B cell (primary cell): ENCODE measurements around the gene KDF1. TPM values are rescaled to one million over a fixed set of nuclear protein-coding genes. Genes with fewer than 3 reads are reported as not detected.

Source experiments
- ATAC-seq: fragments of 200-7000 bp; cut with Tn5 transposase; one replicate; pipeline ENCODE4 v1.10.0; 2021; ENCODE audit warnings: low read depth, mild to moderate bottlenecking, moderate number of reproducible peaks, moderate library complexity
- CTCF ChIA-PET: fragments of 350-600 bp; sonication (Branson Sonifier 250); formaldehyde crosslinking; loops from one replicate; lab custom pipeline; 2021; ENCODE audit warnings: antibody characterized with exemption, inconsistent platforms; lab: Charles Lee
- POLR2A ChIA-PET: fragments of 350-600 bp; sonication (Branson Sonifier 250); formaldehyde crosslinking; loops from one replicate; lab custom pipeline; 2021; ENCODE audit warnings: antibody characterized with exemption; lab: Charles Lee
- DNase-seq: peaks from one replicate; pipeline ENCODE4 v3.0.0; 2013
- H2AFZ ChIP-seq: 2 replicates; pipeline ENCODE4 v1.6.1; 2012; ENCODE audit warnings: mild to moderate bottlenecking, low read depth, low read length; ENCODE audit not compliant: insufficient read depth, poor library complexity, severe bottlenecking
- H3K27ac ChIP-seq, 2 donors: 1 replicate in 1 of 2; 2 replicates in 1 of 2; pipeline ENCODE4 v1.5.1; 2012 to 2013; ENCODE audit warnings: low read length in 2 of 2, mild to moderate bottlenecking in 2 of 2, moderate library complexity in 1 of 2
- H3K27me3 ChIP-seq, 4 experiments: fragments of 200-600 bp in 1 of 4; sonication (generic) in 1 of 4; replicated peaks in 1 of 4; 1 replicate in 2 of 4; 2 replicates in 2 of 4; pipeline versions ENCODE4 v1.6.1 to v1.7.0; 2013 to 2016; ENCODE audit warnings: low read length in 3 of 4, mild to moderate bottlenecking in 2 of 4, mixed read lengths in 1 of 4, moderate library complexity in 1 of 4; ENCODE audit not compliant: insufficient read depth in 4 of 4, control insufficient read depth in 3 of 4; ENCODE audit errors: control extremely low read depth in 1 of 4
- H3K36me3 ChIP-seq, 2 experiments: replicated peaks in 1 of 2; 1 replicate in 1 of 2; 2 replicates in 1 of 2; pipeline versions ENCODE4 v1.6.1 to v1.7.1; 2013; ENCODE audit warnings: low read length in 1 of 2; ENCODE audit not compliant: insufficient read depth in 2 of 2, control insufficient read depth in 1 of 2; ENCODE audit errors: control extremely low read depth in 1 of 2, extremely low read depth in 1 of 2
- H3K4me1 ChIP-seq, 2 donors: fragments of 200-600 bp in 1 of 2; sonication (generic) in 1 of 2; 1 replicate in 1 of 2; 2 replicates in 1 of 2; pipeline versions ENCODE4 v1.5.1 to v1.6.1; 2013 to 2017; ENCODE audit warnings: low read length in 2 of 2; ENCODE audit not compliant: control insufficient read depth in 2 of 2, insufficient read depth in 2 of 2
- H3K4me2 ChIP-seq: replicated peaks from 2 replicates; pipeline ENCODE3; 2012; ENCODE audit warnings: mild to moderate bottlenecking, low read depth, low read length; ENCODE audit not compliant: poor library complexity, severe bottlenecking
- H3K4me3 ChIP-seq, 5 experiments: fragments of 200-600 bp in 1 of 5; sonication (generic) in 1 of 5; 1 replicate in 3 of 5; 2 replicates in 2 of 5; pipeline versions ENCODE4 v1.5.1 to v1.7.0; 2011 to 2016; ENCODE audit warnings: low read length in 4 of 5, mild to moderate bottlenecking in 4 of 5, low read depth in 2 of 5, control low read depth in 1 of 5, moderate library complexity in 1 of 5; ENCODE audit not compliant: insufficient read depth in 1 of 5; ENCODE audit errors: control extremely low read depth in 1 of 5, extremely low read depth in 1 of 5
- H3K79me2 ChIP-seq: fragments of 200-600 bp; sonication (generic); one replicate; pipeline ENCODE4 v1.6.0; 2016; ENCODE audit warnings: low read length; ENCODE audit not compliant: control insufficient read depth, insufficient read depth
- H3K9ac ChIP-seq: fragments of 200-600 bp; sonication (generic); 2 replicates; pipeline ENCODE4 v1.6.1; 2017; ENCODE audit warnings: mild to moderate bottlenecking, low read length, moderate library complexity
- H3K9me3 ChIP-seq, 3 donors: one replicate each; pipeline versions ENCODE4 v1.6.1 to v1.7.1; 2013; ENCODE audit warnings: low read length in 2 of 3; ENCODE audit not compliant: control insufficient read depth in 2 of 3, insufficient read depth in 1 of 3; ENCODE audit errors: control extremely low read depth in 1 of 3
- H4K20me1 ChIP-seq: 2 replicates; pipeline ENCODE4 v1.6.0; 2012; ENCODE audit warnings: mild to moderate bottlenecking, low read length; ENCODE audit not compliant: insufficient read depth, control insufficient read depth, poor library complexity, severe bottlenecking
- H3K27ac Mint-ChIP-seq: one replicate; pipeline ENCODE4 v1.8.0; 2021; ENCODE audit warnings: mixed read lengths
- H3K27me3 Mint-ChIP-seq: one replicate; pipeline ENCODE4 v1.8.0; 2021; ENCODE audit warnings: mixed read lengths
- H3K4me1 Mint-ChIP-seq: one replicate; pipeline ENCODE4 v1.8.0; 2021; ENCODE audit warnings: mixed read lengths
- H3K4me3 Mint-ChIP-seq: one replicate; pipeline ENCODE4 v1.8.0; 2021; ENCODE audit warnings: mixed read lengths
- H3K9me3 Mint-ChIP-seq: one replicate; pipeline ENCODE4 v1.8.0; 2022; ENCODE audit warnings: mixed read lengths; ENCODE audit not compliant: insufficient read depth
- EZH2 ChIP-seq: IDR thresholded peaks from 2 replicates; pipeline ENCODE4 v1.6.1; 2012; ENCODE audit warnings: borderline replicate concordance, low read depth, mild to moderate bottlenecking, moderate library complexity, low read length; ENCODE audit not compliant: insufficient read depth, poor library complexity, severe bottlenecking
- WGBS: methylation state at CpG from one replicate; pipeline ENCODE4 v1.1.5; 2013; ENCODE audit warnings: missing lambda C conversion rate; ENCODE audit not compliant: insufficient coverage; 5-methylcytosine and 5-hydroxymethylcytosine counted together
- intact Hi-C: fragments of 100-400 bp; cut with micrococcal nuclease; formaldehyde crosslinking; loops from one replicate; pipeline ENCODE4 v1.10.0; 2022
- polyA plus RNA-seq: library from polyadenylated mRNA; depleted of rRNA; stranded (reverse); fragments of >200 nt; gene quantifications from 2 replicates; pipeline ENCODE4 v1.2.3, GENCODE V29; 2012
- total RNA-seq, 2 donors: library from RNA; stranded (reverse); fragments of 120-200 nt in 1 of 2; gene quantifications; 1 replicate in 1 of 2; 2 replicates in 1 of 2; pipeline versions ENCODE4 v1.2.3 to v1.2.4, GENCODE V29; 2013 to 2022
- TF ChIP-seq, protein P1 (sequence below): fragments of 200-600 bp; IDR thresholded peaks from one replicate; pipeline ENCODE4 v1.8.0; 2022; ENCODE audit warnings: antibody characterized with exemption, mild to moderate bottlenecking

Gene KDF1
- total and polyA plus RNA-seq, 2 donors (not counting 1 experiment from before 2014, with no cell fraction given): 0.74 to 2.6 TPM

DNA sequence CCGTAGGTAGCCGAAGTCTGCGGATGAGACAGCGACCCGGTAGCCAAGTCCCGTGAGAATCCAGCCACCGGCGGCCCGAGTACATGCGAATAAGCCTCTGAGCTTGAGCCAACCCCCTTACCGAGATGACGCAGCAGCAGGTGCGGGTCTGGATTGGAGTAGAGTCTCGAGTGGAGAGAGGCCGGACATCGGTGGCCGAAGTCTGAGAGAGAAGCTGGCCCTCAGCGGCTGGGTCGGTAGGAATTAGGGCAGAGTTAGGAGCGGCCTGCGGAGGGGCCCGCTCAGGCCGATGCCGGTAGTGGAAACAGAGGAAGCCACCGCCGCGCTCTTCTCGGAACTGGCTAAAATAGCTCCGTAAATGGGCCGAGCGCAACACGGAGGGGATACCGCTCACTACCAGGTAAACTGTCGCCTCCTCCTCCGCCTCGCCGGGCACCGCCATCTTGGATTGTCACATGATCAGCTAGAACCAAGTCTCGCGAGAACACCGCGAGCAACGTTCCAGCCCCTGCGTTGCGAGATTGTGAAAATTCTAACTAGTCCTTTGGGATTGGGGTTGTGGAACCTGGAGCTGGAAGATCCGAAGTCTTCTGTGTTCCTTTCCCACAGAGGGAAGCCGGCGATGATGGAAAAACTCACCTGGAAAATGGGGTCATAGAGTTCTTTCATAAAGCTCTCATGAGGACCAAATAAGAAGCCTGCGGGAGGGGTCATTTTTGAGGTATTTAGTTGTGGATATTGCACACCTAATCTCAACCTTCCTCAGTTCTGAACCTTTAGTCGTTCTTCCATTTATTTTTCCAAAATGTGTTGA lies 60.1 kb downstream of the KDF1 start, which contains the start of gene GPATCH3:
TSS of gene GPATCH3 (minus strand) at position 467 of the 814 bp plus-strand sequence. CDS start at position 442, 25 bp downstream.
- Mint-ChIP-seq H3K4me3 (peak within 1 kb of the TSS; percentile 92), H3K9me3 (no peaks in the 10 kb centered on the region), H3K27ac (peak within 1 kb of the TSS; percentile 99), H3K4me1 (peaks cover 36% of the 10 kb centered on the region), H3K27me3 (no peaks in the 10 kb centered on the region)
- ChIA-PET POLR2A (interaction anchor here (0.6 to 3.4 kb wide), 7 partner anchors 10 to 60 kb away, joined by 3 to 26 read pairs (median 4); partner anchors contain the start of genes GPN2, KDF1 and NUDC), CTCF (interaction anchor here (0.6 to 2.6 kb wide), 6 partner anchors 11 to 930 kb away, joined by 3 to 14 read pairs (median 3); partner anchors contain the start of genes GPN2 and PPP1R8)
- Histone ChIP-seq H3K9me3 (no peaks in the 10 kb centered on the region), H3K27ac (peak within 1 kb of the TSS; percentile 82 to 92), H2AFZ (peak within 1 kb of the TSS; percentile 97), H3K79me2 (peaks cover 50% of the 10 kb centered on the region), H3K4me3 (peak within 1 kb of the TSS; percentile 84 to 100 (median 97)), H3K9ac (peak within 1 kb of the TSS; percentile 85), H3K4me1 (peaks cover 16 to 20% of the 10 kb centered on the region in 2 donors), H3K27me3 (no peaks in the 10 kb centered on the region), H4K20me1 (peaks cover 11% of the 10 kb centered on the region), H3K36me3 (peaks cover 2 to 15% of the 10 kb centered on the region in 2 experiments), H3K4me2 (peak within 1 kb of the TSS; percentile 81)
- under 1% methylated on average over 47 of the region's 50 CpGs for WGBS
- DNase-seq: peak; percentile 94
- TF ChIP-seq, protein P1, sequence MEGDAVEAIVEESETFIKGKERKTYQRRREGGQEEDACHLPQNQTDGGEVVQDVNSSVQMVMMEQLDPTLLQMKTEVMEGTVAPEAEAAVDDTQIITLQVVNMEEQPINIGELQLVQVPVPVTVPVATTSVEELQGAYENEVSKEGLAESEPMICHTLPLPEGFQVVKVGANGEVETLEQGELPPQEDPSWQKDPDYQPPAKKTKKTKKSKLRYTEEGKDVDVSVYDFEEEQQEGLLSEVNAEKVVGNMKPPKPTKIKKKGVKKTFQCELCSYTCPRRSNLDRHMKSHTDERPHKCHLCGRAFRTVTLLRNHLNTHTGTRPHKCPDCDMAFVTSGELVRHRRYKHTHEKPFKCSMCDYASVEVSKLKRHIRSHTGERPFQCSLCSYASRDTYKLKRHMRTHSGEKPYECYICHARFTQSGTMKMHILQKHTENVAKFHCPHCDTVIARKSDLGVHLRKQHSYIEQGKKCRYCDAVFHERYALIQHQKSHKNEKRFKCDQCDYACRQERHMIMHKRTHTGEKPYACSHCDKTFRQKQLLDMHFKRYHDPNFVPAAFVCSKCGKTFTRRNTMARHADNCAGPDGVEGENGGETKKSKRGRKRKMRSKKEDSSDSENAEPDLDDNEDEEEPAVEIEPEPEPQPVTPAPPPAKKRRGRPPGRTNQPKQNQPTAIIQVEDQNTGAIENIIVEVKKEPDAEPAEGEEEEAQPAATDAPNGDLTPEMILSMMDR: no peak
- TF ChIP-seq EZH2: no peak
- intact Hi-C loops: loop anchor here (1.0 to 10.0 kb wide), 5 partner anchors 10 to 425 kb away; partner anchors contain the start of genes GPN2, HMGN2 and NUDC
- peak; percentile 92 for ATAC-seq

Other genes starting within 250 kb of the KDF1 start
- gene PIGV, start 172.5 kb downstream of the KDF1 start, total RNA-seq: 16.1 and 17.4 TPM in 2 replicates
- 8.0 and 9.2 TPM in 2 replicates for gene PIGV, start 172.5 kb downstream of the KDF1 start, polyA plus RNA-seq
- gene ZDHHC18, start 133.8 kb downstream of the KDF1 start, total RNA-seq: 25.8 and 28.2 TPM in 2 replicates
- 25.8 and 30.8 TPM in 2 replicates for gene ZDHHC18, start 133.8 kb downstream of the KDF1 start, polyA plus RNA-seq
- 0.34 and 0.46 TPM in 2 replicates for gene SFN, start 97.3 kb downstream of the KDF1 start, total RNA-seq
- 0.09 and 0.63 TPM in 2 replicates for gene SFN, start 97.3 kb downstream of the KDF1 start, polyA plus RNA-seq
- gene GPN2, start 70.2 kb downstream of the KDF1 start, total RNA-seq: 40.7 and 43.5 TPM in 2 replicates
- gene GPN2, start 70.2 kb downstream of the KDF1 start, polyA plus RNA-seq: 12.6 and 15.2 TPM in 2 replicates
- 21.9 and 28.6 TPM in 2 replicates for gene GPATCH3, start 60.0 kb downstream of the KDF1 start, total RNA-seq
- gene GPATCH3, start 60.0 kb downstream of the KDF1 start, polyA plus RNA-seq: 9.2 and 12.0 TPM in 2 replicates
- gene NR0B2, start 46.5 kb downstream of the KDF1 start, total RNA-seq: not detected in 2 replicates
- not detected in 2 replicates for gene NR0B2, start 46.5 kb downstream of the KDF1 start, polyA plus RNA-seq
- 45.3 and 50.1 TPM in 2 replicates for gene NUDC, start 38.7 kb downstream of the KDF1 start, total RNA-seq
- 28.3 and 40.6 TPM in 2 replicates for gene NUDC, start 38.7 kb downstream of the KDF1 start, polyA plus RNA-seq
- gene TRNP1, start 33.2 kb upstream of the KDF1 start, total RNA-seq: 2.1 and 2.3 TPM in 2 replicates
- gene TRNP1, start 33.2 kb upstream of the KDF1 start, polyA plus RNA-seq: 0.06 and 0.54 TPM in 2 replicates
- gene TENT5B, start 52.4 kb upstream of the KDF1 start, total RNA-seq: 0.20 TPM in 1 of 2 replicates, not detected in the other
- 0.07 TPM in 2 replicates for gene TENT5B, start 52.4 kb upstream of the KDF1 start, polyA plus RNA-seq
- gene SLC9A1, start 194.7 kb upstream of the KDF1 start, total RNA-seq: 18.3 and 22.5 TPM in 2 replicates
- gene SLC9A1, start 194.7 kb upstream of the KDF1 start, polyA plus RNA-seq: 7.3 and 8.8 TPM in 2 replicates